Right cardiac atrium (tissue), 5 donors: ENCODE data around the gene BUB1B. TPM values are rescaled to one million over a fixed set of nuclear protein-coding genes. Genes with fewer than 3 reads are reported as not detected.

Experiments
- ATAC-seq, 2 donors: fragments of 200-7000 bp; cut with Tn5 transposase; one replicate each; pipeline versions ENCODE4 v1.8.0 to v1.9.1; 2020; ENCODE audit warnings: moderate library complexity in 2 of 2, mild to moderate bottlenecking in 1 of 2
- DNase-seq, 3 donors: peaks; one replicate each; pipeline ENCODE4 v3.0.0-alpha.2; 2020
- H3K27ac ChIP-seq: one replicate; pipeline ENCODE4 v1.5.1; 2013; ENCODE audit warnings: mild to moderate bottlenecking, low read length, control low read depth, moderate library complexity
- H3K27me3 ChIP-seq: one replicate; pipeline ENCODE4 v1.6.1; 2013; ENCODE audit not compliant: control insufficient read depth, insufficient read depth
- H3K4me1 ChIP-seq: one replicate; pipeline ENCODE4 v1.6.1; 2013; ENCODE audit warnings: low read length; ENCODE audit not compliant: control insufficient read depth, insufficient read depth
- H3K4me3 ChIP-seq: one replicate; pipeline ENCODE4 v1.5.1; 2013; ENCODE audit warnings: low read length, control low read depth
- H3K9me3 ChIP-seq: one replicate; pipeline ENCODE4 v1.6.1; 2013; ENCODE audit warnings: low read length; ENCODE audit not compliant: control insufficient read depth
- WGBS: extraction: QIAGEN DNeasy Blood & Tissue Kit; methylation state at CpG from one replicate; pipeline ENCODE4 v1.1.7; 2013; 5-methylcytosine and 5-hydroxymethylcytosine counted together
- intact Hi-C, 4 donors: fragments of 100-400 bp; cut with DNase I; formaldehyde crosslinking; loops; one replicate each; pipeline versions ENCODE4 v1.11.0 to v1.14.0; 2022 to 2023
- polyA plus RNA-seq: library from polyadenylated mRNA; stranded (reverse); fragments of 200-250 nt; gene quantifications from one replicate; pipeline ENCODE4 v1.2.3, GENCODE V29; 2013
- total RNA-seq, 4 donors: library from RNA; stranded (reverse); fragmentation: NEBNext Ultra II Directional; extraction: Animal tissue kit (Norgen Biotek cat#: 25700); gene quantifications; one replicate each; pipeline ENCODE4 v1.2.1, GENCODE V29; 2021
- donor health status: healthy with polysubstance abuse.
- donor health status: DM: no; HTN: yes; CAD: no.
- donor health status: DM: no; HTN: no; CAD: no.
- donor health status: DM: no; HTN: yes; CAD: no; lungs with severe emphysema.
- donor health status: DM: yes; HTN: yes; CAD: no.

The BUB1B gene
- total and polyA plus RNA-seq, 5 donors = 0.18 to 1.8 (median 1.5) TPM; not detected in 1

DNA sequence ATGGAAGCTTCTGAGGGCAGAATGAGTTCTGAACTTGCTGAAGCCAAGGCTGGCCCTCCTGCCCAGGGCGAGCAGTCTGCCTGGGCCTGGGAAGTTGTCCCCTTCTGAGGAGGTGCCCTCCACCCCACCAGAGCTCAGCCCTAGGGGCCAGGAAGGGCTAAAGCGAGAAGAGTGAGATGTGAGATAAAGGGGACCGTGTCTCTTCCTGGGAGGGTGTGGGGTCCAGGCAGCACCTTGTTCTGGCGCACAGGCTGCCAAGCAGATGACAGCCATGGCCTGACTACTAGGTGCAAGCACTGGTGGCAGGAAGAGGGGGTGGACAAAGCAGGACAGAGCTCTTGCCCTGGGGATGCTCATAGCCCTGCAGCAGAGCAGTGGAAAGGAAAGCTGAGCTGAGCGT lies 81.7 kb downstream of the BUB1B start:
- Histone ChIP-seq H3K9me3 (no peaks in the 10 kb centered on the region), H3K27ac (no peak overlapping the region), H3K27me3 (no peaks in the 10 kb centered on the region), H3K4me3 (no peak overlapping the region), H3K4me1 (no peaks in the 10 kb centered on the region)
- DNase-seq (no peak), ATAC-seq (no peak)
- intact Hi-C loops = no loop called here
- 84% methylated on average over 5 of the region's 5 CpGs for WGBS

DNA sequence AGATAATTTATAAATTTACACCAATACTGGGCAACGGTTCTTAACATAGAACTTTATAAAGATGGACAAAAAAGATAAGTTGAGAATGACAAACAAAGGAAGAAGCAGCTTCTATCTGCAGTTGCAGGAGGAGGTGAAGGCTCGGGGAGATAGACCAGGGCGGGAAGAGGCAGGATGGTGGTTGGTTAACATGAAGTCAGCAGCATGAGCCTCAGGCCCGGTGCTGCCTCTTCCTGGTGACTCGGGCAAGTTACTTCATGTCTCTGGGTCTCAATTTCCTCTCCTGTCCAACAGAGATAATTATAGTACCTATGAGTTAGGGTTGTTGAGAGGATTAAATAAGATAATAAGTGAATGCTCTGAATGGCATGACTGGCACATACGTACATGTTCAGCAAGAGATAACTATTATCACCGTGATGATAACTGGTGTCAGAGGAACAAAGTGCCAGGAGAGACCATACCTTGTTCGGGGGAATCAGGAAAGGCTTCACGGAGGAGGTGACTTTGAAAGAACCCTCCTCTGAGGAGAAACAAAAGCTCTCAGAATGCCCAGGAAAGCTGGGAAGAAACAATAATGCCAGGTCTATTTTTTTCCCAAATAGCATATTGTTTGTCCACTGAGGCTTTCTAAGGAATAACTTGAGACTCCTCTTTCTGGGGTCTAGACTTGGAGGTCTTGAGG lies 82.4 kb downstream of the BUB1B start:
- ATAC-seq (no peak), DNase-seq (no peak)
- Histone ChIP-seq H3K4me3 (no peak overlapping the region), H3K4me1 (no peaks in the 10 kb centered on the region), H3K27ac (no peak overlapping the region), H3K9me3 (no peaks in the 10 kb centered on the region), H3K27me3 (no peaks in the 10 kb centered on the region)
- WGBS = 68% methylated on average over 9 of the region's 9 CpGs
- intact Hi-C loops = no loop called here

DNA sequence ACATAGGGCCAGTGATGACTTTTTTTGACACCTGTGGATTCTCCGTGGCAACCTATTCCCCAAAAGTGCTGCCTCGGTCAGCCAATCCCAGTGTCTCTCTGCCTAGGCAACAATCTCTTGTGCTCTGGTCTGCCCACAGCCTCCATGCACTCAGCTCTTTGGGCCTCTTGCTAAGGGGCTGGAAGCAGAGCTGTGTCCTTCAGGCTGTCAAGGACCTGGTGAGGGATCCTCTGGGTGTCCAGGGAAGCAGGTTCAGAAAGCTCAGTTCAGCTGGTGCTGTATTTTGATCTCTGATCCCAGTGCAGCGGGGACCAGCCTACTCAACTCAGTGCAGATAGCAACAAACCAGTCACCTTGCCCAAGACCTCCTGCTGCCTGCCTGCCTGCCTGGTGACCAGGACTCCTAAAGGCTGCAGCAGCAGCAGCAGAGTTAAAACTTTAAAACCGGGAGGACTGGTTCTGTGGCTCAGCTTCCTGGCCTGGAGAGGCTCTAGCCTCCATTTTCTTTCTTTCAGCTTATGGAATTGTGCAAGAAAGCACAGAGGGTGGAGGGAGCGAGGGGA lies 84.2 kb downstream of the BUB1B start:
- 71% methylated on average over 5 of the region's 5 CpGs for WGBS
- no peak for DNase-seq
- intact Hi-C loops = no loop called here

DNA sequence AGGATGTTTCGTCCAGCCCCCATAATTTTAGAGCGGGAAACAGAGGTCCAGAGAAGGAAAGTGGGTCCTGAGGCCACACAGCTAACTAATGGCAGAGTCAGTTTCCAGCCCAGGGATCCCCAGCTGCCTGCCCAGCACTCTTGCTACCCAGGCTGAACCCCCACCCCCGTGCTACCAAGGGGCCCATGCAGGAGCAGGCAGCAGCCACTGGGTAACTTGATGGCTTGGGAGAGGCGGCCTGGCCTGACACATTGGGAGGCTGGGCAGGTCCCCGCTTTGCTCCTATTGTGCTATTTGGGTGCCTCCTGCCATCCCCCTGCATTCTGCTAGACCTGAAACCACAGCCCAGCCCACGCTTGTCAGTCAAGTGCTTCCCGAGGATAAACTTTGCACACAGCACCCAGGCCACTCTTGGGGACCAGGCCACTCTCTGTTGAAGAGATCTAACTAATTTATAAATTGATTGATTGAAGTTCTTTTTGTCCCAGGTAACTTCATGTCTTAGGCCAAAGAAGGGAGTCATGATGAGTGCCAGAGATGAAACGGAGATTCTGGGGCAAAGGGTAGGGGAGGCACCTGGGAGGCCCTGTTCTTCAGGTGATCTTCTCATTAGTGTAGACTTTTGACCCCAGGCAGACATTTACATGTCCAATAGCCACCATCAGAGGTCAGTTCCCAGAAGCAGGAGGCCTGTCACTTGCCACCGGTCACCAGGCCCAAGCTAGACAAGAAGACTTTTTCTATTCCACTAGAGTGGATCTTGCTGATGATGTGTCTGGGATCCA lies 85.0 kb downstream of the BUB1B start:
- H3K4me3 ChIP-seq = no peak overlapping the region
- peaks cover 2% of the 10 kb centered on the region for H3K4me1 ChIP-seq
- no peak for ATAC-seq
- 85% methylated on average over 9 of the region's 9 CpGs for WGBS
- H3K27me3 ChIP-seq = no peaks in the 10 kb centered on the region
- intact Hi-C loops = no loop called here
- H3K27ac ChIP-seq = no peak overlapping the region
- DNase-seq = peak in 1 of 3 donors; percentile 50
- H3K9me3 ChIP-seq = no peaks in the 10 kb centered on the region

More for the DNA sequence above, 84.2 kb downstream of the BUB1B start:
- Histone ChIP-seq H3K27ac (no peak overlapping the region), H3K9me3 (no peaks in the 10 kb centered on the region), H3K4me1 (peaks cover 2% of the 10 kb centered on the region), H3K27me3 (no peaks in the 10 kb centered on the region), H3K4me3 (no peak overlapping the region)
- no peak for ATAC-seq

DNA sequence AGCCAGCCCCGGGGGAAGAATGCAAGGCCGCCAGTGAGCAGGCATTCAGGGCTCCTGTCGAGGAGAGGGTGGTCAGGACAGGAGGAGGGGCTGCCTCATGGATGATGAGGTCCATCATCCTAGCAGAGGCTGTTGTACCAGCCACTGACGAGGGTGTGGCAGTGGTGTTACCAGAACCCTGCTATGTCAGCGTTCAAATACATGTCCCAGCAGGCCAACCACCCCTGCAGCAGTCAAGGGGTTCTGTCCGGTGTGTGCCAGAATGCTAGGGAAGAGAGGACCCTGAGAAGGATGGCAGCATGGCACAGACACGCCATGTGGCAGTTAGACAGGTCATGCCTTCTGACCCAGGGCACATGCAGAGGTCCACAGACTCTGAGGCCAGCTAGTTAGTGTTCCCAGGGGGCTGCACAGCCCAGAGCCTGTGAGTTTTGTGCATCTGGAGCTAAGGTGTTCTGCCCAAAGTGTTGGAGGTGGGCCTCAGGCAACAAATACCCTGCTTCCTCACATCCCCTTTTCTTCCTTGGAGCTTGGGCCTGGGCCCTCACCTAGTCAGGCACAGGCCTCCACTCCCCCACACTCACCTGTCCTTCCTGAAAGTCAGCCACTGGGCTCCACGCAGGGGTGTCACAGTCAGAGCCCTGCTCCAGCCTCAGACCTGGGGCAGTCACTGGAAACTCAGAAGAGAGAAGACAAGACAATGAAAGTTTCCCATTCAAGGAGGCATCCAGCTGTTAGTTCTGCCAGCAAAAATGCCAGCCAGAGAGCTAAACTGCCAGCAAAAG lies 85.8 kb downstream of the BUB1B start:
- WGBS = 92% methylated on average over 8 of the region's 8 CpGs
- ATAC-seq = no peak

DNA sequence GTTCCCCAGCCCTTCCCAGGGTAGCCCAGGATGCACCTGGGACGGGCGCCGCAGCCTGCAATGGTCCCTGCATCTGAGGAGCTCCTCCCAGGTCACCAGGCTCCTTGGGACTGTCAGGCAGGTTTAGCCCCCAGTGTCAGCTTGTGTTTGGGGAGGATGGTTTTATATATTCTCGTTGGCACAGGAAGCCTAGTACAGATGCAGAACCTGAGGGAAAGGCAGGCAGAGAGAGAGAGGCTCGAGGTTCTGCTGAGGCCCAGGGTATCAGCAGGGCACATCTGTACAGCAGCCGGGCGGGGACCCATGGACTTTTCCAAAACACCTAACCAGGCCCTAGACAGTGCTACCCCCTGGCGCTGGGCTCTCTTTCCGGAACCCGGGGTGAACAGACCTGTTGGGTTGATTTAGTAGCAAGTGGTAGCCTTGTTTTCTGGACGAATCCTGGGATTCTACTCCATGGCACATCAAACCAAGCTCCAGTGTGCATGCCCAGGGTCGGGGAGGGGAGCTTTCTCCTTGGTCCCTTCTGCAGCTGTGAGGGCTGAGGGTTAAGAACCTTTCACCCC lies 86.6 kb downstream of the BUB1B start:
- Histone ChIP-seq H3K27ac (no peak overlapping the region), H3K9me3 (no peaks in the 10 kb centered on the region), H3K4me3 (no peak overlapping the region), H3K4me1 (peaks cover 2% of the 10 kb centered on the region), H3K27me3 (no peaks in the 10 kb centered on the region)
- intact Hi-C loops = no loop called here
- no peak for ATAC-seq
- WGBS = 86% methylated on average over 12 of the region's 12 CpGs
- peak in 1 of 3 donors; percentile 15 for DNase-seq

More for the DNA sequence above, 85.8 kb downstream of the BUB1B start:
- no peaks in the 10 kb centered on the region for H3K27me3 ChIP-seq
- H3K4me3 ChIP-seq = no peak overlapping the region
- no peak overlapping the region for H3K27ac ChIP-seq
- peaks cover 2% of the 10 kb centered on the region for H3K4me1 ChIP-seq
- intact Hi-C loops = no loop called here
- peak in 1 of 3 donors; percentile 38 for DNase-seq
- no peaks in the 10 kb centered on the region for H3K9me3 ChIP-seq

DNA sequence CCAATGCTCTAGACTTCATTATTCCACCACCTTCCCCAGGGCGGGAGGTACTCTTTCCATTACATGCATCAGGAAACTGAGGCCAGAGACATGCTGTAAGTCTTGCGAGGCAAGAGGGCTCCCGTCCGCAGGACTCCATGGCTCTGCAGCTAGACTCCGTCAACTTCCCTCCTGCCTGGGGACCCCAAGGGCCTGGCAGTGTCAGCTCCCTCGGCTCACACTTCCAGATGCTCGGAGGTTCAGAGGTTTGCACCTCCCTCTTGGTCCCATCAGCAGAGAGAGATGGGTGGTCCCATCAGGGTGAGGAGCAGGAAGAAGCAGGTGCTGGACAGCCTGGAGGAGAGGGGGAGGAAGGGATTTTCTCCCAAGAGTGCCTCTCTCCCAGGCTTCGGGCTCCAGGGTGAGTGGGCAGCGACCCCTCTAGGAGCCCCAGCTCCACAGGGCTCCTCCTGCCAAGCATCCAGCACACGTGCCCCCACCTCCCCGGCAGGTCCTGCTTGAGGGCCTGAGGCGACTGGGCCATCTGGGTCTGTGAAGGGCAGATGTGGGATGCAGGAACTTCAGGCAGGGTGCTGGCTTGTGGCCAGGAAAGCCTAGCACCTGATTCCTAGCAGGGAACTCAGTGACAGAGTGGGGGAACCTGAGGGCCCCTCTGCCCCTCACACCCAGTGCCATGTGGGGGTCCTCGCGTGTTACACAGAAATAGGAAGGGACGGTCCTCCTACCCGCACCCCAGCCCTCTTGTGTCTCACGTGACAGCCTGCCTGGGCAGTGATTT lies 87.3 kb downstream of the BUB1B start:
- intact Hi-C loops = no loop called here
- WGBS = 86% methylated on average over 17 of the region's 17 CpGs
- Histone ChIP-seq H3K27me3 (no peaks in the 10 kb centered on the region), H3K9me3 (no peaks in the 10 kb centered on the region), H3K4me3 (no peak overlapping the region), H3K4me1 (peaks cover 3% of the 10 kb centered on the region), H3K27ac (no peak overlapping the region)
- no peak for ATAC-seq
- peak in 1 of 3 donors; percentile 45 for DNase-seq

DNA sequence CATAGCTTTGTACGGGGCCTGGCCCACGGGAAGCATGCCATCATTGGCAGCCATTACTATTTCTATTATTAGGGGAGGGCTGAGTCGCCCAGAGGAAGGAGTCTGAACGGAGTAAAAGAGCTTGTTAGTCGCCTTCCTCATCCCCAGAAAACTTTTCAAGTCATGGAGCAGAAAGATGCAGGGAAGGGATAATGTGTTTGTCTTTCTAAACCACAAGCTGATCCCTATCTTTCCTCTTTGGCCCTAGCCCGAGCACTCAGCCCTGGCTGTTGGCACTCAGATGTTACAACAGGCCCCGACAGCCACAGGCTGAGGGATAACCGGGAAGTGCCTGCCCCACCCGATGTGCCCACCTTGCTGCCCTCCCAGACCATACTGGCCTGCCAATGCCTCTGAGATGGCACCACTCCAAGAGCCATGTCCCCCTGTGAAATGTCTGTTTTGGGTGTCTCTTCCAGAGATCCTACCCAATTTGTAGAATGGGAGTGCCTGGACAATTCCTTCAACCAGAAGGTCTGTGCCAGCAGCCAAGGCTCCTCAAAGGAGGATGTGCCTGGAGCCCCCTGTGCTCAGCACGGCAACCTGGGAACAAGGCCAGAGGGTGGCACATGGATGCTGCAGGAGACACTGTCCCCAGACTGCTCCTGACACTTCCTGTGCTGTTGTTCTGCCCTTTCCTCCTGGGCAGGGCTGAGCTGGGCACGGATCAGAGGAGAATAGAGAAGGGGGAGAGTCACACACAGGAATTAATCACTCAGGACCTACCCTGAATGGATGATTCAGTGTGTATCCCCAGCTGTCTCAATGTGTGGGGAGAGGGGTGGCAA lies 88.8 kb downstream of the BUB1B start:
- intact Hi-C loops = no loop called here
- Histone ChIP-seq H3K4me1 (peaks cover 8% of the 10 kb centered on the region), H3K27me3 (no peaks in the 10 kb centered on the region), H3K4me3 (no peak overlapping the region), H3K9me3 (no peaks in the 10 kb centered on the region), H3K27ac (peak overlapping the region; percentile 31)
- no peak for ATAC-seq
- WGBS = 44% methylated on average over 11 of the region's 11 CpGs
- DNase-seq = peak in 1 of 3 donors; percentile 46

DNA sequence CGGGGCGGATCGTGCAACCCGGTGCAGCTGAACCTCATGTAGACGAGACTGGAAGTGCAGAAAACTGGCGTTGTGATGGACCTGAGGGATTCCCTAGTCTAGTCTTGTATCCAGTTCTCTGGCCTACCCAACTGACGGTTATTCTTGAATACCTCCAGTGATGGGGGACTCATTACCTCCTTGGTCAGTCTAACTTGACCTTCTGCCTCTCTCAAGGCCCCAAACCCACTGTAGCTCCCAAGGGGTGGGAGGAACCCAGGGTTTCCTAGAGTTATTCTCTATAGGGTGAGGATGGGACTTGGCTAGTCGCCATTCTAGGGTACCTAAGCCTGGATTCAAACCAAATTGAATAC lies 89.4 kb downstream of the BUB1B start:
- H3K27me3 ChIP-seq = no peaks in the 10 kb centered on the region
- intact Hi-C loops = no loop called here
- no peak for DNase-seq

More for the DNA sequence above, 89.4 kb downstream of the BUB1B start:
- WGBS = 92% methylated on average over 8 of the region's 8 CpGs
- Histone ChIP-seq H3K4me1 (peaks cover 8% of the 10 kb centered on the region), H3K27ac (peak overlapping the region; percentile 10), H3K4me3 (no peak overlapping the region), H3K9me3 (no peaks in the 10 kb centered on the region)
- no peak for ATAC-seq
